ENCODE results near the gene DISP2. TPM values are rescaled to one million over a fixed set of nuclear protein-coding genes. Genes with fewer than 3 reads are reported as not detected.
A peak's percentile ranks its signal among the peaks of the same experiment; 100 is the strongest.

DISP2 gene
- total RNA-seq, 1 experiment from 2014 or later = 0.87 TPM

DNA sequence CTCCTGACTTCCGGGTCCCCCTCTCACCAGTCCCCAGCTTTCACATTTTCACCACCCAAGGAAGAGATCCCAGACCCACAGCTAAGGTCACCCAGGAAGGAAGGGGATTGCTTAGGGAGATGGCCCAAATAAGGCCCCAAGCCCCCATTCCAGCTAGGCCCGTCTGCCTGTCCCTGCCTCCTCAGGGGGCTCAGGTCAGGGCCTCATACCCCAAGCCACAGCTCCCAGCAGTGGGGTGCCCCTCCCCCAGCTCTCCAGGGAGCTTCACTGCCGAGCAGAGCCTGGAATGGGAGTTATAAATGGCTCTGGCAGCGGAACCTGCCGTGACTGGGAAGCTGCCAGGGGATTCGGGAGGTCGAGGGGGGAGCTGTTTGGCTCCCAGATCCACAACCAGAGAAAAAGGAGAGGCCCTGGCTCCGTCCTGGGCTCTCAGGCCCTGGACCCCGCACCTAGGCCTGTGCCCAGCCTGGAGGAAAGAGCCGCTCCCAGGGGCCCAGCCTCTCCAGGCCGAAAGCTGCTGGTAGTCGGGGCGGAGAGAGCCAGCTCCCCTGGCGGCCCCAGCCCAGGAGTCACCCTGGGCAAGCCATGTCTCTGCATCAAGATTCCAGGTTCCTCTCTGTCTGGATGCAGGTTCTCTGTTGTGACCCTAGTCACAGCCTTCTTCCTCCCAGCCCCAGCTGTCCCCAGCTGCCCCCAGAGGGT, 17.8 kb upstream of the DISP2 start:
- H3K27ac ChIP-seq (ENCODE audit: low read length) = peak overlapping the region; percentile 100
- no peaks in the 10 kb centered on the region for H3K9me3 ChIP-seq (ENCODE audit: low read length)
- no peaks in the 10 kb centered on the region for H3K27me3 ChIP-seq (ENCODE audit: low read length)
- peaks cover 32% of the 10 kb centered on the region for H3K36me3 ChIP-seq (ENCODE audit: low read depth, low read length)
- H3K4me2 ChIP-seq (ENCODE audit: low read length) = peak overlapping the region; percentile 97
- POLR2A ChIA-PET (ENCODE audit: unreplicated experiment) = interaction anchor here (0.9 kb wide), 1 partner anchor 14 kb away, joined by 9 read pairs; no protein-coding TSS in a partner anchor
- peak overlapping the region; percentile 98 for H3K9ac ChIP-seq (ENCODE audit: low read length)
- H3K4me1 ChIP-seq (ENCODE audit: insufficient read depth, low read length) = peaks cover 86% of the 10 kb centered on the region
- peaks cover 63% of the 10 kb centered on the region for H3K79me2 ChIP-seq (ENCODE audit: low read length)
- peak overlapping the region; percentile 75 for H3K4me3 ChIP-seq (ENCODE audit: low read length)
- peaks cover 11% of the 10 kb centered on the region for H3F3A ChIP-seq (ENCODE audit: low read length, unreplicated experiment)
- no peaks in the 10 kb centered on the region for H3K9me2 ChIP-seq (replicated peaks; ENCODE audit: low read length)
- H4K20me1 ChIP-seq (ENCODE audit: low read length) = no peaks in the 10 kb centered on the region
- CTCF ChIA-PET = interaction anchor here (0.6 to 1.4 kb wide), 3 partner anchors 17 to 61 kb away, joined by 3 to 5 read pairs (median 3); partner anchors contain the start of genes DISP2 and INAFM2
- DNase-seq (peak; percentile 52), ATAC-seq (peak; percentile 0)
- intact Hi-C loops (cut with micrococcal nuclease) = loop anchor here (5.0 to 10.0 kb wide), 3 partner anchors 67 to 165 kb away; partner anchors contain the start of genes BAHD1 and IVD
- no peak overlapping the region for H2AFZ ChIP-seq (ENCODE audit: low read length)
- TF ChIP-seq EZH2phosphoT487 (IDR thresholded peaks at IDR 0.05; ENCODE audit: borderline replicate concordance, low read length) (no peak), EZH2 (IDR thresholded peaks at IDR 0.05; ENCODE audit: low read length, unreplicated experiment) (no peak)
- TF ChIP-seq, protein P1, sequence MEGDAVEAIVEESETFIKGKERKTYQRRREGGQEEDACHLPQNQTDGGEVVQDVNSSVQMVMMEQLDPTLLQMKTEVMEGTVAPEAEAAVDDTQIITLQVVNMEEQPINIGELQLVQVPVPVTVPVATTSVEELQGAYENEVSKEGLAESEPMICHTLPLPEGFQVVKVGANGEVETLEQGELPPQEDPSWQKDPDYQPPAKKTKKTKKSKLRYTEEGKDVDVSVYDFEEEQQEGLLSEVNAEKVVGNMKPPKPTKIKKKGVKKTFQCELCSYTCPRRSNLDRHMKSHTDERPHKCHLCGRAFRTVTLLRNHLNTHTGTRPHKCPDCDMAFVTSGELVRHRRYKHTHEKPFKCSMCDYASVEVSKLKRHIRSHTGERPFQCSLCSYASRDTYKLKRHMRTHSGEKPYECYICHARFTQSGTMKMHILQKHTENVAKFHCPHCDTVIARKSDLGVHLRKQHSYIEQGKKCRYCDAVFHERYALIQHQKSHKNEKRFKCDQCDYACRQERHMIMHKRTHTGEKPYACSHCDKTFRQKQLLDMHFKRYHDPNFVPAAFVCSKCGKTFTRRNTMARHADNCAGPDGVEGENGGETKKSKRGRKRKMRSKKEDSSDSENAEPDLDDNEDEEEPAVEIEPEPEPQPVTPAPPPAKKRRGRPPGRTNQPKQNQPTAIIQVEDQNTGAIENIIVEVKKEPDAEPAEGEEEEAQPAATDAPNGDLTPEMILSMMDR (conservative IDR thresholded peaks at IDR 0.05; ENCODE audit: low read depth, low read length) = no peak
- TSS peak; percentile 46 for BruUV-seq (replicated peaks)

DNA sequence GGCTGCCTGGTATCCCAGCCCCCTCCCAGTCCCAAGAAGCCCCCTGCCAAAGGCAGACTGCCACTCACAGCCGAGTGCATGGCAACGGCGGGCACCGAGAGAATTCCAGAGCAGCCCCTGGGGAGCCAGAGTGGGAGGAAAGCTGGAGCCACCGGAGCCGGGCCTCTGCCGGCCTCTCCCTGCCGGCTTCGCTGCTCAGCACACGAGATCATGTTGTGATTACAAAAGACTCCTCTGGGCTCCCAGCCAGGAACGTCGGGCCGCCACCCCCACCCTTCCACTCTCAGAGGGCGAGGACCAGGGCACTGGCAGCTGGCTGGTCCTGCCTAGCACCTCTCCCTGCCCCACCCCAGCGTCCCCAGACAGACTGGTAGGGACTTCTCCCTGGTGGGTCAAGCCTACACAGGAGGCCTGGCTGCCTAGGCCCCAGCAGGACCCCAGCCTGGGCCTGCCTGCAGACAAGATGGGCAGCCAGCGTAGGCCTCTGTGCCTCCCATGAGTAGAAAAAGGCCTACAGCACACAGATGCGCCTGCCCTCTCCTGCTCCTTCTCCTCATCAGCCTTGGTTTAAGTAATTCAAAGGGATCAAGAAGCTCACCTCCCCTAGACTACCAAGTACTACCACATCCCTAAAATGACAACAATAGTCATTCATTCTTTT, 17.1 kb upstream of the DISP2 start, which contains the start of gene CCDC9B:
Gene CCDC9B (minus strand): TSS at position 200 of the 661 bp plus-strand sequence. CDS start 120 bp downstream, at position 80.
- ChIA-PET POLR2A (ENCODE audit: unreplicated experiment) (no interaction called here), CTCF (interaction anchor here (1.1 to 1.4 kb wide), 2 partner anchors 18 to 61 kb away, joined by 3 to 5 read pairs; partner anchors contain the start of gene INAFM2)
- BruUV-seq (replicated peaks) = no TSS peak
- Histone ChIP-seq H3K9me3 (ENCODE audit: low read length) (no peaks in the 10 kb centered on the region), H3K36me3 (ENCODE audit: low read depth, low read length) (peaks cover 25% of the 10 kb centered on the region), H3K4me1 (ENCODE audit: insufficient read depth, low read length) (peaks cover 88% of the 10 kb centered on the region), H2AFZ (ENCODE audit: low read length) (no peak within 1 kb of the TSS), H3K27me3 (ENCODE audit: low read length) (no peaks in the 10 kb centered on the region), H3F3A (ENCODE audit: low read length, unreplicated experiment) (peaks cover 11% of the 10 kb centered on the region), H3K9ac (ENCODE audit: low read length) (peak within 1 kb of the TSS; percentile 98), H3K27ac (ENCODE audit: low read length) (peak within 1 kb of the TSS; percentile 100), H3K9me2 (replicated peaks; ENCODE audit: low read length) (no peaks in the 10 kb centered on the region), H4K20me1 (ENCODE audit: low read length) (no peaks in the 10 kb centered on the region), H3K4me3 (ENCODE audit: low read length) (peak within 1 kb of the TSS; percentile 75), H3K4me2 (ENCODE audit: low read length) (peak within 1 kb of the TSS; percentile 97), H3K79me2 (ENCODE audit: low read length) (peaks cover 60% of the 10 kb centered on the region)
- ATAC-seq (peak; percentile 18), DNase-seq (peak; percentile 93)
- TF ChIP-seq, protein P1 (conservative IDR thresholded peaks at IDR 0.05; ENCODE audit: low read depth, low read length) = no peak
- TF ChIP-seq EZH2 (IDR thresholded peaks at IDR 0.05; ENCODE audit: low read length, unreplicated experiment) (no peak), EZH2phosphoT487 (IDR thresholded peaks at IDR 0.05; ENCODE audit: borderline replicate concordance, low read length) (no peak)
- intact Hi-C loops (cut with micrococcal nuclease) = loop anchor here (5.0 to 10.0 kb wide), 3 partner anchors 66 to 164 kb away; partner anchors contain the start of genes BAHD1 and IVD
